Prostate gland (tissue), 2 donors: ENCODE results near the gene NBEA. TPM values are rescaled to one million over a fixed set of nuclear protein-coding genes. Genes with fewer than 3 reads are reported as not detected.

Experiments used
- DNase-seq: peaks from one replicate; pipeline ENCODE4 v3.0.0-alpha.2; 2019; ENCODE audit warnings: low spot score
- H3K27ac ChIP-seq, 2 donors: fragments of 200-600 bp; sonication (generic); 2 replicates each; pipeline ENCODE4 v1.5.1; 2017 to 2019
- H3K27me3 ChIP-seq: fragments of 200-600 bp; sonication (generic); replicated peaks from 2 replicates; pipeline ENCODE4 v1.5.1; 2019; ENCODE audit not compliant: insufficient read depth
- H3K36me3 ChIP-seq, 2 donors: fragments of 200-600 bp; sonication (generic); 1 replicate in 1 of 2; 2 replicates in 1 of 2; pipeline versions ENCODE4 v1.5.1 to v1.8.1; 2017 to 2019
- H3K4me1 ChIP-seq: fragments of 200-600 bp; sonication (generic); replicated peaks from 2 replicates; pipeline ENCODE4 v1.5.1; 2019
- H3K4me3 ChIP-seq, 2 donors: fragments of 200-600 bp; sonication (generic); 2 replicates each; pipeline ENCODE4 v1.5.1; 2017 to 2019
- H3K9me3 ChIP-seq: fragments of 200-600 bp; sonication (generic); 2 replicates; pipeline ENCODE4 v1.5.1; 2017
- POLR2A ChIP-seq: fragments of 450-650 bp; IDR thresholded peaks from one replicate; pipeline ENCODE4 v1.6.1; 2016; ENCODE audit warnings: antibody characterized with exemption, mild to moderate bottlenecking
- POLR2AphosphoS5 ChIP-seq: sonication (generic); formaldehyde crosslinking; IDR thresholded peaks from one replicate; pipeline ENCODE4 v1.6.1; 2017; ENCODE audit warnings: antibody characterized with exemption
- WGBS: methylation state at CpG from one replicate; pipeline ENCODE4 v1.1.5; 2018; 5-methylcytosine and 5-hydroxymethylcytosine counted together
- intact Hi-C: fragments of 100-400 bp; cut with DNase I; formaldehyde crosslinking; loops from one replicate; pipeline ENCODE4 v1.14.2; 2022
- total RNA-seq, 2 donors: library from RNA; depleted of rRNA; stranded (reverse); fragments of >200 nt; gene quantifications; one replicate each; pipeline ENCODE4 v1.1.0, GENCODE V29; 2016
- TF ChIP-seq, protein P1 (sequence below), 4 experiments: fragments of 200-600 bp in 2 of 4; fragments of 450-650 bp in 2 of 4; sonication (generic) in 2 of 4; IDR thresholded peaks; 1 replicate in 3 of 4; 2 replicates in 1 of 4; pipeline ENCODE4 v1.5.1; 2016 to 2019; ENCODE audit warnings: antibody characterized with exemption in 4 of 4, mild to moderate bottlenecking in 2 of 4, moderate library complexity in 2 of 4

Gene NBEA
- total RNA-seq, 2 donors from 2014 or later, result 13.6 to 16.9 TPM

GRCh38 chr13:35695448-35695770 lies 753.3 kb downstream of the NBEA start:
- DNase-seq, result no peak
- Histone ChIP-seq H3K27ac (no peak overlapping the region), H3K36me3 (no peaks in the 10 kb centered on the region), H3K4me1 (no peaks in the 10 kb centered on the region), H3K9me3 (no peaks in the 10 kb centered on the region), H3K4me3 (no peak overlapping the region), H3K27me3 (no peaks in the 10 kb centered on the region)
- WGBS, result 94% methylated on average over 15 of the region's 15 CpGs
- TF ChIP-seq POLR2A, result no peak
- TF ChIP-seq, protein P1, sequence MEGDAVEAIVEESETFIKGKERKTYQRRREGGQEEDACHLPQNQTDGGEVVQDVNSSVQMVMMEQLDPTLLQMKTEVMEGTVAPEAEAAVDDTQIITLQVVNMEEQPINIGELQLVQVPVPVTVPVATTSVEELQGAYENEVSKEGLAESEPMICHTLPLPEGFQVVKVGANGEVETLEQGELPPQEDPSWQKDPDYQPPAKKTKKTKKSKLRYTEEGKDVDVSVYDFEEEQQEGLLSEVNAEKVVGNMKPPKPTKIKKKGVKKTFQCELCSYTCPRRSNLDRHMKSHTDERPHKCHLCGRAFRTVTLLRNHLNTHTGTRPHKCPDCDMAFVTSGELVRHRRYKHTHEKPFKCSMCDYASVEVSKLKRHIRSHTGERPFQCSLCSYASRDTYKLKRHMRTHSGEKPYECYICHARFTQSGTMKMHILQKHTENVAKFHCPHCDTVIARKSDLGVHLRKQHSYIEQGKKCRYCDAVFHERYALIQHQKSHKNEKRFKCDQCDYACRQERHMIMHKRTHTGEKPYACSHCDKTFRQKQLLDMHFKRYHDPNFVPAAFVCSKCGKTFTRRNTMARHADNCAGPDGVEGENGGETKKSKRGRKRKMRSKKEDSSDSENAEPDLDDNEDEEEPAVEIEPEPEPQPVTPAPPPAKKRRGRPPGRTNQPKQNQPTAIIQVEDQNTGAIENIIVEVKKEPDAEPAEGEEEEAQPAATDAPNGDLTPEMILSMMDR (IDR thresholded peaks at IDR 0.05), result no peak
- TF ChIP-seq POLR2AphosphoS5, result no peak
- intact Hi-C loops, result no loop called here

- H3K27ac ChIP-seq, result no peak overlapping the region
- no peaks in the 10 kb centered on the region for H3K4me1 ChIP-seq
- intact Hi-C loops, result no loop called here
- DNase-seq, result no peak
- no peaks in the 10 kb centered on the region for H3K27me3 ChIP-seq
- no peaks in the 10 kb centered on the region for H3K9me3 ChIP-seq
- TF ChIP-seq POLR2A (no peak), POLR2AphosphoS5 (no peak)
- TF ChIP-seq, protein P1 (IDR thresholded peaks at IDR 0.05), result no peak
- H3K4me3 ChIP-seq, result no peak overlapping the region
- no peaks in the 10 kb centered on the region for H3K36me3 ChIP-seq
- 61% methylated on average over 7 of the region's 7 CpGs for WGBS
Measured at GRCh38 chr13:35697186-35697730, 755.2 kb downstream of the NBEA start.

DNA sequence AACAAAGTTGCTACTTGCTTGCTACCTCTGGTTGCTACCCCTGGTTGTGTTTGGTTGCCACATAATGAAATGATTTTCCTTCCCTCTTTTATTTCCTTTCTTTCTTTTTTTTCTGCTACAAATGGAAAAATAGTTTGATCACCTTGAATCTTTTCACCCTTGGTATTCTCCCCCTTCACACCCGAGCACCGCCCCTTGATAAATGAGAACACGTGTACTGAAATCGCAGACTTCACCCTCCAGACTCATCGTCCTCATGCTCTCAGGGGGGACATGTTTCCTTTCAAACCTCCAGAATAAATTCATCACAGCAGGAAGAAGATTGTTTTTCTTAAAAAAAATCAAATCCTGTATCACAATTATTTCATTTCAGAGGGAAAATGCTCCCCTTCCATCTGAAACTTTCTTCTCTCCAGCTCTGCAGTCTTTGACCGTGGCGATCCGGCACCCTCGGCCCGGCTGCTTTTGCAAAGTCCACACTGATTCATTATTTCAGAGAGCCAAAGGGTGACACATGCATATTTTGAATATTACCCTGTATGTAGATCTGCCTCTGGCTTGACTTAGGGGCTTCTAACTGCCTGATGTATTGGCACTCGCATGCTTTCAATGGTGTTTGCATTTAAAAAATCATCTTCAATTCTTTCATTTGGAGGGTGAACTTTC lies 757.0 kb downstream of the NBEA start:
- no peak overlapping the region for H3K27ac ChIP-seq
- H3K27me3 ChIP-seq, result no peaks in the 10 kb centered on the region
- TF ChIP-seq POLR2A (no peak), POLR2AphosphoS5 (no peak)
- TF ChIP-seq, protein P1 (IDR thresholded peaks at IDR 0.05), result no peak
- H3K4me3 ChIP-seq, result no peak overlapping the region
- H3K4me1 ChIP-seq, result no peaks in the 10 kb centered on the region
- WGBS, result 70% methylated on average over 11 of the region's 11 CpGs
- no peaks in the 10 kb centered on the region for H3K36me3 ChIP-seq
- DNase-seq, result no peak
- intact Hi-C loops, result no loop called here
- H3K9me3 ChIP-seq, result no peaks in the 10 kb centered on the region

DNA sequence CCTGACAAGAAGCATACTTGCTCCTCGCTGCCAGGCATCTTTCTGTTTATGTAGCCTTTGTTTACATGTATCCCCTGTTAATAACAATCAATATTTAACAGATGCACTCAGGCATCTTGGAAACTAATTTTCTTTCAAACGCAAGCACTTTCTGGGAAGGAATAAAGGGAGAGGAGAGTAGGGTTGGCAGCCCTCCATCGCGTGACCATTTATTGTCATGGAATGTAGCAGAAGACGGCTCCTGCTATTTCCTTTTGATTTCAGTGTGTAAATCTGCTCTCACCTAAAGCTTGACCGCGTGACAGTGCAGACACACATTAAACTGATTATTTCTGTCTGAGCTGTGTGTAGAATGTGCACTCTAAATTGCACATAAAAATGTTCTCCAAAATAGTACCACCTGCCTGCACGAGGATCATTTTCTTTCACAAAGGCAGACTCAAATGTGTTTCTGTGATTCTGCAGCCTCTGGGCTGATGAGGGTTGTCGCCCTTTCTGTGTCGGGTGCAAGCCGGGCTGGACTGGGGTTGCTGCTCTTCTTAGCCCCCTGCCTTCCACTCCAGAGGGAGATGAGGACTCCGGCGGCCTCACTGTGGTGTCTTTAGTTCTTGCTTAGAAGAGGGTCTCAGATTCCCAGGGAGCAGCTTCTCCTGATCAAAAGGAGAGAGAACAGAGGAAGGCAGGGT lies 757.9 kb downstream of the NBEA start:
- TF ChIP-seq POLR2AphosphoS5, result no peak
- no peak for TF ChIP-seq POLR2A
- TF ChIP-seq, protein P1 (IDR thresholded peaks at IDR 0.05), result no peak
- H3K36me3 ChIP-seq, result no peaks in the 10 kb centered on the region
- intact Hi-C loops, result loop anchor here (5.0 kb wide), 1 partner anchor 257 kb away; no protein-coding TSS in a partner anchor
- H3K27ac ChIP-seq, result peak overlapping the region; percentile 8 to 42
- WGBS, result 18% methylated on average over 13 of the region's 13 CpGs
- no peaks in the 10 kb centered on the region for H3K9me3 ChIP-seq
- no peaks in the 10 kb centered on the region for H3K4me1 ChIP-seq
- DNase-seq, result peak; percentile 19
- no peaks in the 10 kb centered on the region for H3K27me3 ChIP-seq
- H3K4me3 ChIP-seq, result no peak overlapping the region
